ENCODE measurements around the gene ALOX12B. TPM values are rescaled to one million over a fixed set of nuclear protein-coding genes. Genes with fewer than 3 reads are reported as not detected.
"Not testable (repeated sequence)": the region's sequence is repeated elsewhere in the genome, so short reads cannot be mapped to it uniquely, and the experiment has no call there.

ALOX12B gene
- total RNA-seq, 5 donors from 2014 or later (not counting 1 experiment from before 2014, with no cell fraction given): 0.63 to 1.1 (median 0.81) TPM; not detected in 1

DNA sequence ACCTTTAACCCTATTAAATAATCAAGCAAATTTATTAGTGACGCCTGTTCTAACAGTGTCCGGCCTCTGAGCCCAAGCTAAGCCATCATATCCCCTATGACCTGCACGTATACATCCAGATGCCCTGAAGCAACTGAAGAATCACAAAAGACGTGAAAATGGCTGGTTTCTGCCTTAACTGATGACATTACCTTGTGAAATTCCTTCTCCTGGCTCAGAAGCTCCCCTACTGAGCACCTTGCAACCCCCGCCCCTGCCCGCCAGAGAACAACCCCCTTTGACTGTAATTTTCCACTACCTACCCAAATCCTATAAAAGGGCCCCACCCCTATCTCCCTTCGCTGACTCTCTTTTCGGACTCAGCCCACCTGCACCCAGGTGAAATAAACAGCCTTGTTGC is 25.7 kb downstream of the ALOX12B start:
- not testable (repeated sequence) for H3K4me3 Mint-ChIP-seq; H3K9me3 ChIP-seq; H3K9me3 Mint-ChIP-seq; ATAC-seq (replicated peaks in 1 of 4); H3K36me3 Mint-ChIP-seq; H3K4me1 Mint-ChIP-seq; H3K27ac Mint-ChIP-seq; DNase-seq; H3K27ac ChIP-seq (ENCODE audit: low read length); H3K36me3 ChIP-seq (ENCODE audit: control insufficient read depth in 2 of 2, extremely low read depth in 1 of 2, insufficient read depth in 1 of 2, low read length in 1 of 2); H3K4me1 ChIP-seq (ENCODE audit: control insufficient read depth in 1 of 2, extremely low read depth in 1 of 2, insufficient read depth in 2 of 2, low read length in 2 of 2); H3K4me3 ChIP-seq (ENCODE audit: control insufficient read depth in 1 of 2, extremely low read depth in 1 of 2, low read length in 1 of 2)
- peaks cover 4 to 36% of the 10 kb centered on the region in 2 experiments for H3K27me3 ChIP-seq (replicated peaks in 1 of 2; ENCODE audit: control insufficient read depth in 2 of 2, extremely low read depth in 1 of 2, insufficient read depth in 2 of 2, low read length in 1 of 2)
- POLR2A ChIA-PET: interaction anchor here in 1 of 2 donors (0.5 kb wide), 1 partner anchor 669 kb away, joined by 5 read pairs; no protein-coding TSS in a partner anchor
- H3K27me3 Mint-ChIP-seq: peaks cover 45 to 65% of the 10 kb centered on the region in 2 donors
- WGBS (ENCODE audit: insufficient coverage): 84% methylated on average over 7 of the region's 8 CpGs
- CTCF ChIA-PET: interaction anchor here in 1 of 2 donors (0.5 to 2.4 kb wide), 6 partner anchors 11 to 131 kb away, joined by 3 to 10 read pairs (median 4); no protein-coding TSS in a partner anchor

DNA sequence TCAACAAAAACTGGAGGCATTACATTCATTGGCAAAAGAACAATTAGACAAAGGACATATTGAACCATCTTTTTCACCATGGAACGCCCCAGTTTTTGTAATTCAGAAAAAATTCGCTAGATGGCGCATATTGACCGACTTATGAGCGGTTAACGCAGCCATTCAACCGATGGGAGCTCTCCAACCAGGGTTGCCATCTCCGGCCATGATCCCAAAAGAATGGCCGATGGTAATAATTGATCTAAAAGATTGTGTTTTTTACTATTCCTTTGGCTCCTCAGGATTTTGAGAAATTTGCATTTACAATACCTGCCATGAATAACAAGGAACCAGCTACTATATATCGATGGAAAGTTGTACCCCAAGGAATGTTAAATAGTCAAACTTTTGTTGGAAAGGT is 27.2 kb downstream of the ALOX12B start:
- no peaks in the 10 kb centered on the region for H3K36me3 ChIP-seq (ENCODE audit: control insufficient read depth in 2 of 2, extremely low read depth in 1 of 2, insufficient read depth in 1 of 2, low read length in 1 of 2)
- ChIA-PET POLR2A (interaction anchor here in 1 of 2 donors (0.5 kb wide), 1 partner anchor 181 kb away, joined by 4 read pairs; no protein-coding TSS in a partner anchor), CTCF (interaction anchor here (0.7 to 1.9 kb wide), 17 partner anchors 9 to 317 kb away, joined by 3 to 10 read pairs (median 5); partner anchors contain the start of genes ALOXE3 (in 1 of the 2), KRABD2 (in 1 of the 2) and RANGRF (in 1 of the 2))
- ATAC-seq (replicated peaks in 1 of 4) (peak; percentile 48 to 67 (median 54)), DNase-seq (peak in 27 of 35 experiments; percentile 16 to 85 (median 42))
- 0% methylated on average over 5 of the region's 10 CpGs for WGBS (ENCODE audit: insufficient coverage)
- H3K9me3 Mint-ChIP-seq: no peaks in the 10 kb centered on the region
- H3K9me3 ChIP-seq: no peaks in the 10 kb centered on the region
- H3K4me3 Mint-ChIP-seq: no peak overlapping the region
- no peak overlapping the region for H3K27ac ChIP-seq (ENCODE audit: low read length)
- peaks cover 0 to 13% of the 10 kb centered on the region in 2 experiments for H3K4me1 ChIP-seq (ENCODE audit: control insufficient read depth in 1 of 2, extremely low read depth in 1 of 2, insufficient read depth in 2 of 2, low read length in 2 of 2)
- H3K4me1 Mint-ChIP-seq: peaks cover 0 to 22% (median 6%) of the 10 kb centered on the region in 3 donors
- H3K36me3 Mint-ChIP-seq: no peaks in the 10 kb centered on the region
- H3K4me3 ChIP-seq (ENCODE audit: control insufficient read depth in 1 of 2, extremely low read depth in 1 of 2, low read length in 1 of 2): no peak overlapping the region
- peaks cover 42 to 70% of the 10 kb centered on the region in 2 donors for H3K27me3 Mint-ChIP-seq
- no peak overlapping the region for H3K27ac Mint-ChIP-seq
- H3K27me3 ChIP-seq (replicated peaks in 1 of 2; ENCODE audit: control insufficient read depth in 2 of 2, extremely low read depth in 1 of 2, insufficient read depth in 2 of 2, low read length in 1 of 2): peaks cover 2 to 38% of the 10 kb centered on the region in 2 experiments

DNA sequence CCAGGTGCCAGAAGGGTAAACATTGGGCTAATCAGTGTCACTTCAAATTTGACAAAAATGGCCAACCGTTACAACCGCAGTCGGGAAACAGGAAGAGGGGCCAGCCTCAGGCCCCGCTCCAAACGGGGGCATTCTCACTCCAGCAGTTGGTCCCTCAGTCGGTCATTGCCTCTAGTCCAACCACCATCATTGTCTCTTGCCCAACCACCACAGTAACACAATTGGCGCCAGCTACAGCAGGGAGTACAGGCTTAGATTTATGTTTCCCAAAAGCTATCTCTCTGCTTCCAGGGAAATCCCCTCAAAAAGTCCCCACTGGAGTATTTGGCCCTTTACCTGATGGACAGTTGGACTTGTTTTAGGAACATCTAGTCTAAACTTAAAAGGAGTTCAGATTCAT is 28.4 kb downstream of the ALOX12B start:
- Histone ChIP-seq H3K27ac (ENCODE audit: low read length) (no peak overlapping the region), H3K4me3 (ENCODE audit: control insufficient read depth in 1 of 2, extremely low read depth in 1 of 2, low read length in 1 of 2) (no peak overlapping the region), H3K9me3 (no peaks in the 10 kb centered on the region), H3K27me3 (replicated peaks in 1 of 2; ENCODE audit: control insufficient read depth in 2 of 2, extremely low read depth in 1 of 2, insufficient read depth in 2 of 2, low read length in 1 of 2) (peaks cover 2 to 26% of the 10 kb centered on the region in 2 experiments), H3K4me1 (ENCODE audit: control insufficient read depth in 1 of 2, extremely low read depth in 1 of 2, insufficient read depth in 2 of 2, low read length in 2 of 2) (peaks cover 0 to 13% of the 10 kb centered on the region in 2 experiments), H3K36me3 (ENCODE audit: control insufficient read depth in 2 of 2, extremely low read depth in 1 of 2, insufficient read depth in 1 of 2, low read length in 1 of 2) (no peaks in the 10 kb centered on the region)
- H3K36me3 Mint-ChIP-seq: no peaks in the 10 kb centered on the region
- ATAC-seq (replicated peaks in 1 of 4) (no peak), DNase-seq (no peak)
- CTCF ChIA-PET: interaction anchor here (0.6 to 1.8 kb wide), 4 partner anchors 51 to 927 kb away, joined by 4 to 10 read pairs (median 8); partner anchors contain the start of gene ALOXE3 (in 1 of the 2)
- H3K27ac Mint-ChIP-seq: no peak overlapping the region
- 3% methylated on average over 7 of the region's 7 CpGs for WGBS (ENCODE audit: insufficient coverage)
- no peak overlapping the region for H3K4me3 Mint-ChIP-seq
- peaks cover 42 to 64% of the 10 kb centered on the region in 2 donors for H3K27me3 Mint-ChIP-seq
- POLR2A ChIA-PET: interaction anchor here in 1 of 2 donors (0.6 kb wide), 1 partner anchor 107 kb away, joined by 6 read pairs; no protein-coding TSS in a partner anchor
- H3K4me1 Mint-ChIP-seq: peaks cover 0 to 24% (median 6%) of the 10 kb centered on the region in 3 donors
- H3K9me3 Mint-ChIP-seq: no peaks in the 10 kb centered on the region

DNA sequence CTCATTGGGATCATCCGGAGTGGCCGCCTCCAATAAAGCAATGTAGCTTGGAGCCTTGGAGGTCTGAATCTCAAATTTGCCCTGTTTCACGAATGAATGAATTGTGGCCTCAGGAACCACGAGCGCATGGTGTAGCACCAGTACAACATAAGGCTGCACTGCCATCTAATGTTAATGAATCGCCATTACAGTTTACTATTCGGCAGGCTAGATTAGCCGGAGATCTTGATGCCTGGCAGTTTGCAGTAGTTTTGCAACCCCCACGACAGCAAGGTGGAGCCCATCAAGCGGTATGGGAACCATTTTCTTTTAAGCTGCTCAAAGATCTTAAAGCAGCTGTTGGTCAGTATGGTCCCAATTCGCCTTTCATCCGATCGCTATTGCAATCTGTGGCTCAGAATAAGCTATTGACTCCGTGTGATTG is 29.8 kb downstream of the ALOX12B start:
- Mint-ChIP-seq H3K36me3 (no peaks in the 10 kb centered on the region), H3K9me3 (no peaks in the 10 kb centered on the region), H3K27me3 (peaks cover 32 to 53% of the 10 kb centered on the region in 2 donors), H3K4me3 (no peak overlapping the region), H3K4me1 (peaks cover 0 to 24% (median 6%) of the 10 kb centered on the region in 3 donors), H3K27ac (no peak overlapping the region)
- WGBS (ENCODE audit: insufficient coverage): 19% methylated on average over 13 of the region's 14 CpGs
- no peaks in the 10 kb centered on the region for H3K36me3 ChIP-seq (ENCODE audit: control insufficient read depth in 2 of 2, extremely low read depth in 1 of 2, insufficient read depth in 1 of 2, low read length in 1 of 2)
- ChIA-PET CTCF (interaction anchor here (0.6 to 1.5 kb wide), 12 partner anchors 22 to 612 kb away, joined by 3 to 7 read pairs (median 4); no protein-coding TSS in a partner anchor), POLR2A (interaction anchor here in 1 of 2 donors (0.6 kb wide), 1 partner anchor 145 kb away, joined by 3 read pairs; no protein-coding TSS in a partner anchor)
- DNase-seq (peak in 32 of 35 experiments; percentile 17 to 80 (median 34)), ATAC-seq (replicated peaks in 1 of 4) (peak; percentile 81 to 89 (median 86))
- H3K27me3 ChIP-seq (replicated peaks in 1 of 2; ENCODE audit: control insufficient read depth in 2 of 2, extremely low read depth in 1 of 2, insufficient read depth in 2 of 2, low read length in 1 of 2): peaks cover 2 to 17% of the 10 kb centered on the region in 2 experiments
- no peak overlapping the region for H3K4me3 ChIP-seq (ENCODE audit: control insufficient read depth in 1 of 2, extremely low read depth in 1 of 2, low read length in 1 of 2)
- H3K27ac ChIP-seq (ENCODE audit: low read length): no peak overlapping the region
- peaks cover 0 to 13% of the 10 kb centered on the region in 2 experiments for H3K4me1 ChIP-seq (ENCODE audit: control insufficient read depth in 1 of 2, extremely low read depth in 1 of 2, insufficient read depth in 2 of 2, low read length in 2 of 2)
- no peaks in the 10 kb centered on the region for H3K9me3 ChIP-seq

DNA sequence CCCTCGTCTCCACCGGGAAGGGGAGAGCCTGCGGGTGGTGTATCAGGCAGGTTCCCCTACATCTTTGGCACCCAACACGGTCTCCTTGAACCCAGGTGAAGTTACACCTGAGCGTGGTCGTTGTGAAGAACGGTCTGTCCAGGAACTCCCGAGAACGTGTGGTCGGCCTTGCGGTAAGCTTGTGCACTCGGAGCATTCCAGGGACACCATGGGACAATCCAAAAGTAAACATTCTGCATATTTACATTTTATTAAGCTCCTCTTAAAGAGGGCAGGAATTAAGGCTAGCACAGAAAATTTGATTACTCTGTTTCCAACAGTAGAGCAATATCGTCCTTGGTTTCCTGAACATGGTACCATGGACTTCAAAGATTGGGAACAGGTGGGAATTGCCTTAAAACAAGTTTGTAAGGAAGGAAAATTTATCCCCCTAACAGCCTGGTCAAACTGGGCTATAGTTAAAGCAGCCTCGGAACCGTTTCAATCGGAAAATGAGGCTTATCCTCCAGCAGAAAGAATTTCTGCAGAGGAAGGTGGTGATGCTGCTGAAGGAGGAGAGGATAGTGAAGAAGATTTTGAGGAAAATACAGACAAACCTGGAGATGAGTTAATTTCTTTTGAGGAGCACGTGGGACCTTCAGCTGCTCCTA is 30.4 kb downstream of the ALOX12B start:
- peaks cover 28 to 47% of the 10 kb centered on the region in 2 donors for H3K27me3 Mint-ChIP-seq
- CTCF ChIA-PET: interaction anchor here (0.6 to 1.5 kb wide), 14 partner anchors 22 to 611 kb away, joined by 3 to 7 read pairs (median 4); no protein-coding TSS in a partner anchor

More for the DNA sequence above, 30.4 kb downstream of the ALOX12B start:
- Histone ChIP-seq H3K4me3 (ENCODE audit: control insufficient read depth in 1 of 2, extremely low read depth in 1 of 2, low read length in 1 of 2) (no peak overlapping the region), H3K4me1 (ENCODE audit: control insufficient read depth in 1 of 2, extremely low read depth in 1 of 2, insufficient read depth in 2 of 2, low read length in 2 of 2) (peaks cover 0 to 13% of the 10 kb centered on the region in 2 experiments), H3K27ac (ENCODE audit: low read length) (no peak overlapping the region), H3K27me3 (replicated peaks in 1 of 2; ENCODE audit: control insufficient read depth in 2 of 2, extremely low read depth in 1 of 2, insufficient read depth in 2 of 2, low read length in 1 of 2) (peaks cover 2 to 16% of the 10 kb centered on the region in 2 experiments), H3K9me3 (no peaks in the 10 kb centered on the region), H3K36me3 (ENCODE audit: control insufficient read depth in 2 of 2, extremely low read depth in 1 of 2, insufficient read depth in 1 of 2, low read length in 1 of 2) (no peaks in the 10 kb centered on the region)
- POLR2A ChIA-PET: interaction anchor here in 1 of 2 donors (0.6 kb wide), 2 partner anchors 244 to 327 kb away, joined by 4 to 5 read pairs; no protein-coding TSS in a partner anchor
- H3K4me3 Mint-ChIP-seq: no peak overlapping the region
- WGBS (ENCODE audit: insufficient coverage): 85% methylated on average over 9 of the region's 17 CpGs
- no peaks in the 10 kb centered on the region for H3K36me3 Mint-ChIP-seq
- H3K27ac Mint-ChIP-seq: peak overlapping the region in 1 of 2 donors; percentile 56
- ATAC-seq (replicated peaks in 1 of 4): no peak
- H3K9me3 Mint-ChIP-seq: no peaks in the 10 kb centered on the region
- no peak for DNase-seq
- H3K4me1 Mint-ChIP-seq: peaks cover 0 to 24% (median 6%) of the 10 kb centered on the region in 3 donors
